Ovary (tissue), 1 donor: ENCODE data around the gene IGFBP3.

Source experiments
- EP300 ChIP-seq: sonication (generic); formaldehyde crosslinking; IDR thresholded peaks from one replicate; pipeline ENCODE4 v1.6.1; 2017; ENCODE audit warnings: antibody characterized with exemption
- POLR2A ChIP-seq: fragments of 450-650 bp; IDR thresholded peaks from one replicate; pipeline ENCODE4 v1.6.1; 2017; ENCODE audit warnings: antibody characterized with exemption, mild to moderate bottlenecking, moderate library complexity

DNA sequence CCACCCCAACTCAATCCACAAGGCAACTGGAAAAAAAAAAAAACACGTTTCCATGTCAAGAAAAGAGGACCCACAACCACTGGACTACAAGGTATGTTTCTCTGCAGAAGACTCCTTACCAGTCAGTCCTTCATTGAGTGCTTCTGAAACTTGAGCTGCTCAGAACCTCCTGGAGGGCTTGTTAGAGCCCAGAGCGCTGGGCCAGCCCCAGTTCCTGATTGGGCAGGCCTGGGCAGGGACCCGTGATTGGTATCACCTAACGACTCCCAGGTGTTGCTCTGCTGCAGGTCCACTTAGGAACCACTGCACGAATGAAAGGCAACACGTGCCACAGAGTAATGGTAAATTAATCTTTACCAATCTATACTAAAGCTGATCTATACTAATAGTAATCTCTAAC lies 47.7 kb downstream of the IGFBP3 start:
- no peak for TF ChIP-seq EP300
- no peak for TF ChIP-seq POLR2A
